ENCODE results near the gene NTRK2.

- TF ChIP-seq CTCF (IDR thresholded peaks at IDR 0.05; ENCODE audit: low read depth, low read length, poor library complexity, severe bottlenecking) (no peak), EZH2phosphoT487 (IDR thresholded peaks at IDR 0.05; ENCODE audit: borderline replicate concordance, low read length) (no peak)
These were observed 321.5 kb downstream of the NTRK2 start for GRCh38 chr9:84990850-84991513.
